A549 (cell line): ENCODE results near the gene TMPRSS9.

ENCODE experiments used
- ESRRA ChIP-seq: fragments of 150-350 bp; IDR thresholded peaks from 2 replicates; pipeline ENCODE4 v1.6.1; 2014; ENCODE audit warnings: mild to moderate bottlenecking, low read length, borderline replicate concordance
- POLR2A ChIP-seq: IDR thresholded peaks from 2 replicates; pipeline ENCODE4 v1.6.1; 2012; ENCODE audit warnings: mild to moderate bottlenecking, low read length
- TF ChIP-seq, protein P1 (sequence below): IDR thresholded peaks from 2 replicates; pipeline ENCODE4 v1.6.1; 2012
- TF ChIP-seq, protein P2 (sequence below): fragments of 200-600 bp; sonication (generic); IDR thresholded peaks from 2 replicates; pipeline ENCODE4 v1.6.1; 2016; ENCODE audit warnings: antibody characterized with exemption, mild to moderate bottlenecking, moderate library complexity
- TF ChIP-seq, protein P3 (sequence below): fragments of >200 bp; sonication (Bioruptor Twin); formaldehyde crosslinking; IDR thresholded peaks from 3 replicates; pipeline ENCODE4 v1.5.1; 2016

DNA sequence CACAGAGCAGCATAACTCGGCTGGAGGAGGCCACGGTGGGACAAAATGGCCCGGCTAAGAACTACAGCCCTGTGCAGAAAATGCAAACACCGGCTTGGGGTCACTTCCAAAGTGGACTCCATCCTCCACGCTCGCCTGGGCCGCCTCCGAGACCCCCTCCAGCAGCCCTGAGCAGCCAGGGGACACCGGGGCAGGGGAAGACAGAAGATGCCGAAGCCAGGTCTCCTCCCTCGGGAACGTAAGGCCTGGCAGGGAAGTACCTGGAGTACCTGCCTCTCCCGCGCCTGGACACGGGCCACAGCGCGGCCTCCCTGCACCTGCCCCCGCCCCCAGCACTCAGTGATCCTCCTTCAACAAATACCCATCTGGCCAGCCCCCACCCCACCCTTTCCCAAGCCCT, 91.7 kb downstream of the TMPRSS9 start:
- TF ChIP-seq POLR2A (no peak), ESRRA (no peak)
- TF ChIP-seq, protein P1, sequence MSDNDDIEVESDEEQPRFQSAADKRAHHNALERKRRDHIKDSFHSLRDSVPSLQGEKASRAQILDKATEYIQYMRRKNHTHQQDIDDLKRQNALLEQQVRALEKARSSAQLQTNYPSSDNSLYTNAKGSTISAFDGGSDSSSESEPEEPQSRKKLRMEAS, result no peak
- TF ChIP-seq, protein P2, sequence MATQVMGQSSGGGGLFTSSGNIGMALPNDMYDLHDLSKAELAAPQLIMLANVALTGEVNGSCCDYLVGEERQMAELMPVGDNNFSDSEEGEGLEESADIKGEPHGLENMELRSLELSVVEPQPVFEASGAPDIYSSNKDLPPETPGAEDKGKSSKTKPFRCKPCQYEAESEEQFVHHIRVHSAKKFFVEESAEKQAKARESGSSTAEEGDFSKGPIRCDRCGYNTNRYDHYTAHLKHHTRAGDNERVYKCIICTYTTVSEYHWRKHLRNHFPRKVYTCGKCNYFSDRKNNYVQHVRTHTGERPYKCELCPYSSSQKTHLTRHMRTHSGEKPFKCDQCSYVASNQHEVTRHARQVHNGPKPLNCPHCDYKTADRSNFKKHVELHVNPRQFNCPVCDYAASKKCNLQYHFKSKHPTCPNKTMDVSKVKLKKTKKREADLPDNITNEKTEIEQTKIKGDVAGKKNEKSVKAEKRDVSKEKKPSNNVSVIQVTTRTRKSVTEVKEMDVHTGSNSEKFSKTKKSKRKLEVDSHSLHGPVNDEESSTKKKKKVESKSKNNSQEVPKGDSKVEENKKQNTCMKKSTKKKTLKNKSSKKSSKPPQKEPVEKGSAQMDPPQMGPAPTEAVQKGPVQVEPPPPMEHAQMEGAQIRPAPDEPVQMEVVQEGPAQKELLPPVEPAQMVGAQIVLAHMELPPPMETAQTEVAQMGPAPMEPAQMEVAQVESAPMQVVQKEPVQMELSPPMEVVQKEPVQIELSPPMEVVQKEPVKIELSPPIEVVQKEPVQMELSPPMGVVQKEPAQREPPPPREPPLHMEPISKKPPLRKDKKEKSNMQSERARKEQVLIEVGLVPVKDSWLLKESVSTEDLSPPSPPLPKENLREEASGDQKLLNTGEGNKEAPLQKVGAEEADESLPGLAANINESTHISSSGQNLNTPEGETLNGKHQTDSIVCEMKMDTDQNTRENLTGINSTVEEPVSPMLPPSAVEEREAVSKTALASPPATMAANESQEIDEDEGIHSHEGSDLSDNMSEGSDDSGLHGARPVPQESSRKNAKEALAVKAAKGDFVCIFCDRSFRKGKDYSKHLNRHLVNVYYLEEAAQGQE, result no peak
- TF ChIP-seq, protein P3, sequence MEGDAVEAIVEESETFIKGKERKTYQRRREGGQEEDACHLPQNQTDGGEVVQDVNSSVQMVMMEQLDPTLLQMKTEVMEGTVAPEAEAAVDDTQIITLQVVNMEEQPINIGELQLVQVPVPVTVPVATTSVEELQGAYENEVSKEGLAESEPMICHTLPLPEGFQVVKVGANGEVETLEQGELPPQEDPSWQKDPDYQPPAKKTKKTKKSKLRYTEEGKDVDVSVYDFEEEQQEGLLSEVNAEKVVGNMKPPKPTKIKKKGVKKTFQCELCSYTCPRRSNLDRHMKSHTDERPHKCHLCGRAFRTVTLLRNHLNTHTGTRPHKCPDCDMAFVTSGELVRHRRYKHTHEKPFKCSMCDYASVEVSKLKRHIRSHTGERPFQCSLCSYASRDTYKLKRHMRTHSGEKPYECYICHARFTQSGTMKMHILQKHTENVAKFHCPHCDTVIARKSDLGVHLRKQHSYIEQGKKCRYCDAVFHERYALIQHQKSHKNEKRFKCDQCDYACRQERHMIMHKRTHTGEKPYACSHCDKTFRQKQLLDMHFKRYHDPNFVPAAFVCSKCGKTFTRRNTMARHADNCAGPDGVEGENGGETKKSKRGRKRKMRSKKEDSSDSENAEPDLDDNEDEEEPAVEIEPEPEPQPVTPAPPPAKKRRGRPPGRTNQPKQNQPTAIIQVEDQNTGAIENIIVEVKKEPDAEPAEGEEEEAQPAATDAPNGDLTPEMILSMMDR, result no peak
